ENCODE data around the gene PTGS1.
A peak's percentile ranks its signal among the peaks of the same experiment; 100 is the strongest.
"Not testable (repeated sequence)": the region's sequence is repeated elsewhere in the genome, so short reads cannot be mapped to it uniquely, and the experiment has no call there.

Gene PTGS1

DNA sequence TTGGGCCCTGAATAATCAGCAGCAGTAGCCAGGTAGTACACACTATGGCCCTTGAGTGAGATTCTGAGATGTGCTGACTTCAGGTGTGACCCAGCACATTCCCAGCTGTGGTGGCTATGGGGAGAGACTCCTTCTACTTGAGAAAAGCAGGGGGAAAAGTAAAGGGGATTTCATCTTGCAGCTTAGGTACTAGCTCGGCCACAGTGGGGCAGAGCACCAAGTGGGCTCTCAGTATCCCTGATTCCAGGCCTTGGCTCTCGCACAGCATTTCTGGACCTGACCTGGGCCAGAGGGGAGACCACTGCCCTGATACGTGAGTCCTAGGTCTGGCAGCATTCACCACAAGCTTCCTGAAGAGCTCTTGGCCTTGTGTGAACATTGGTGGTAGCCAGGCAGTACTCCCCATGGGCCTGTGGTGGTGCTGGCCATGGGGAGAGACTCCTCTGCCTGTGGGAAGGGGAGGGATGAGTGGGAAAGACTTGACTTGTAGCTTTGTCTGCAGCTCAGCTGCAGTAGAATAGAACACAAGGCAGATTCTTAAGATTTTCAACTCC is 27.6 kb downstream of the PTGS1 start:
- no peak for DNase-seq (ENCODE audit: low read depth in 2 of 2)

DNA sequence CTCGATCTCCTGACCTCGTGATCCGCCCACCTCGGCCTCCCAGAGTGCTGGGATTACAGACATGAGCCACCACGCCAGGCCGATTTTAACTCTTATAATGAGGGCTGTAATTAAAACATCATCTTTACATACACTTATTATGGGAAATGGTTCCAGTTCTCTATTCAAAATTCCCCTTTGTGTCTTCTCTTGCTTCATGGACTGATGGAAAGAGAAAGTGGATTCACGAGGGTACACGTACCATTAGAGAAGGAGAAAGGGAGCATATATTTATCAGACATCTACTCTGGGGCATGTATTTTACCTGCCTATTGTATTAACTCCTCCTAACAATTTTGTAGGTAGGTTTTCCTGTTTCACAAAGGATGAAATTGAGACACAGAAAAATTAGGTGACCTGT is 31.1 kb downstream of the PTGS1 start:
- DNase-seq (ENCODE audit: low read depth in 2 of 2), result no peak

GRCh38 chr9:122402403-122402871 is 31.6 kb downstream of the PTGS1 start:
- DNase-seq (ENCODE audit: low read depth in 2 of 2), result peak in 1 of 2 donors; percentile 17

- DNase-seq (ENCODE audit: low read depth in 2 of 2), result no peak
Observed at GRCh38 chr9:122402874-122403273, 32.0 kb downstream of the PTGS1 start.

GRCh38 chr9:122403381-122404000 is 32.7 kb downstream of the PTGS1 start:
- no peak for DNase-seq (ENCODE audit: low read depth in 2 of 2)

GRCh38 chr9:122405304-122406069 is 34.7 kb downstream of the PTGS1 start:
- DNase-seq (ENCODE audit: low read depth in 2 of 2), result not testable (repeated sequence)

DNA sequence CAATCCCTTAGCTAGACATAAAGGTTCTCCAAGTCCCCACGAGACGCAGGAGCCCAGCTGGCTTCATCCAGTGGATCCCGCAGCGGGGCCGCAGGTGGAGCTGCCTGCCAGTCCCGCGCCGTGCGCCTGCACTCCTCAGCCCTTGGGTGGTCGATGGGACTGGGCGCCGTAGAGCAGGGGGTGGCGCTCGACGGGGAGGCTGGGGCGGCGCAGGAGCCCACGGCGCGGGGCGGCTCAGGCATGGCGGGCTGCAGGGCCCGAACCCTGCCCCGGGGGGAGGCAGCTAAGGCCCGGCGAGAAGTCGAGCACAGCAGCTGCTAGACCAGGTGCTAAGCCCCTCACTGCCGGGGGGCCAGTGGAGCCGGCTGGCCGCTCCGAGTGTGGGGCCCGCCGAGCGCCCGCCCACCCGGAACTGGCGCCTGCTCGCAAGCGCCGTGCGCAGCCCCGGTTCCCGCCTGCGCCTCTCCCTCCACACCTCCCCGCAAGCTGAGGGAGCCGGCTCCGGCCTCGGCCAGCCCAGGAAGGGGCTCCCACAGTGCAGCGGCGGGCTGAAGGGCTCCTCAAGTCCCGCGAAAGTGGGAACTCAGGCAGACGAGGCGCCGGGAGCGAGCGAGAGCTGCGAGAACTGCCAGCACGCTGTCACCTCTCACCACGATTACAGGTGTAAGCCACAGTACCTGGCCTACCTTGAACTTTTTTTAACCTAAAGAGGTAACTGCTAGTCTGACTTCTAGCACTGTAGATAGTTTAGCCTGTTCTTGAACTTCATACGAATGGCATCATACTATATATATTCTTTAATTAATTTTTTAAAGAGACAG is 35.5 kb downstream of the PTGS1 start:
- no peak for DNase-seq (ENCODE audit: low read depth in 2 of 2)

DNA sequence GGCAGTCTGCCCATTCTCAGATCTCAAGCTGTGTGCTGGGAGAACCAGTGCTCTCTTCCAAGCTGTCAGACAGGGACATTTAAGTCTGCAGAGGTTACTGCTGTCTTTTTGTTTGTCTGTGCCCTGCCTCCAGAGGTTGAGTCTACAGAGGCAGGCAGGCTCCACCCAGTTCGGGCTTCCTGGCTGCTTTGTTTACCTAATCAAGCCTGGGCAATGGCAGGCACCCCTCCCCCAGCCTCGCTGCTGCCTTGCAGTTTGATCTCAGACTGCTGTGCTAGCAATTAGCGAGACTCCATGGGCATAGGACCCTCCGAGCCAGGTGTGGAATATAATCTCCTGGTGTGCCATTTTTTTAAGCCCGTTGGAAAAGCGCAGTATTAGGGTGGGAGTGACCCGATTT is 43.3 kb downstream of the PTGS1 start:
- DNase-seq (ENCODE audit: low read depth in 2 of 2), result not testable (repeated sequence)

- no peak for DNase-seq (ENCODE audit: low read depth in 2 of 2)
Observed at GRCh38 chr9:122418016-122418415, 47.2 kb downstream of the PTGS1 start.

GRCh38 chr9:122420315-122420714 is 49.5 kb downstream of the PTGS1 start:
- no peak for DNase-seq (ENCODE audit: low read depth in 2 of 2)

DNA sequence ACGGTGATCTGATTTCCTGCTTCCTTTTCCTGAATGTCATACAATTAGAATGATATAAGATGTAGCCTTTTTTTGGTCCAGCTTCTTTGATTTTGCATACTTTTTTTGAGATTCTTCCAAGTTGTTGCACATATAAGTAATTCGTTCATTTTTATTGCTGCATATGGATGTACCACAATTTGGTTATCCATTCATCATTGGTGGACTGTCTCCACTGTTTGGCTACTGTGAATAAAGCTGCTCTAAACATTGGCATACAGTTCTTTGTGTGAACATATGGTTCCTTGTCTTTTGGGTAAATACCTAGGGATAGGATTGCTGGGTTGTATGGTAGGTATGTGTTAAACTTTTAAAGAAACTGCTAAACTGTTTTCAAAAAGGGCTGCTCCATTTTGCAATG is 54.3 kb downstream of the PTGS1 start:
- DNase-seq (ENCODE audit: low read depth in 2 of 2), result no peak

DNA sequence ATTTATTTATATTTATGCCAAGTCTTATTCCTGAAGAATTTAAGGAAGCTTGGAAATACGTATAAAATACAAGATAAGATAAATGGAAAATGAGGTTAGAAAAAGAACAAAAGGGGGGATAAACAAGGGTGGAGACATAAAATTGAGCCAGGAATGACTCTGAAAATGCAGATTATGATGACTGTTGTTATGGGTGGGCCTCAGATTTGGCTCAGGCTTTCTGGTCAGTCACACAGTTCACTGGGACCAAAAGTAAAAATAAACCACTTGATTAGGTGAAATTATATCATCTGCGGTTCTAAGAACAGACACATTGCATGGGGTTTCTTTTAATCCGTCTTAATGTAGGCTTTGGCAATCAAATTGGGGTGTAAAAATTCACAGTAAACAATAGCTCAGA is 55.9 kb downstream of the PTGS1 start:
- no peak for DNase-seq (ENCODE audit: low read depth in 2 of 2)

DNA sequence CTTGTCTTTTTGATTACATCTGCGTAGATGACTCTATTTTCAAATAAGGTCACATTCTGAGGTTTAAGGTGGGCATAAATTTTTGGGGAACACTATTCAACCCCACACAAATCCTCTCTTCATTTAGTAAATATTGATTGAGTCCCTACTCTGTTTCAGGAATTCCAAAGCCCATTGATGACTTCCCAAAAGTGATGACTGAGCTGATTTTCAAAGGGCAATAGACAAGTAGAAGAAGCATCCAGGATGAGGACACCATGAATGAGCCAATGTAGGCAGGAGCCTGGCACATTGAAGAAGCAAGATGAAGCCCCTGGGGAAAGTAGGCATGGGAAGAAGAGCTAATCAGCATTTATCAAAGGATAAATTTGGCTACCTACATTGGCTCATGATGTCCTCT is 71.7 kb downstream of the PTGS1 start:
- DNase-seq (ENCODE audit: low read depth in 2 of 2), result no peak

GRCh38 chr9:122444041-122444733 is 73.4 kb downstream of the PTGS1 start:
- DNase-seq (ENCODE audit: low read depth in 2 of 2), result no peak

Data from stimulated activated CD8-positive, alpha-beta memory T cell treated with anti-CD3 and anti-CD28 coated beads, Interleukin-7, amount 100 ng/mL, for 4 hours (primary cell).